Calu3 (cell line): ENCODE measurements around the gene FLT3LG. TPM values are rescaled to one million over a fixed set of nuclear protein-coding genes. Genes with fewer than 3 reads are reported as not detected.

Experiments used
- BruUV-seq: library from RNA; stranded (reverse); fragments of 400-500 nt; replicated peaks from 2 replicates; lab custom pipeline; 2021; lab: Mats Ljungman, UMichigan
- CTCF ChIA-PET: fragments of 300-600 bp; sonication (Branson Sonifier 250); formaldehyde crosslinking; loops from one replicate; lab custom pipeline; 2022; ENCODE audit warnings: antibody characterized with exemption; lab: Charles Lee
- DNase-seq: peaks from one replicate; pipeline ENCODE4 v3.0.0; 2022
- H3K27ac Mint-ChIP-seq: one replicate; pipeline ENCODE4 v1.8.0; 2022; ENCODE audit warnings: mixed read lengths; ENCODE audit not compliant: unreplicated experiment
- H3K27me3 Mint-ChIP-seq: one replicate; pipeline ENCODE4 v1.8.0; 2022; ENCODE audit warnings: mixed read lengths; ENCODE audit not compliant: unreplicated experiment
- H3K36me3 Mint-ChIP-seq: one replicate; pipeline ENCODE4 v1.8.0; 2022; ENCODE audit warnings: mild to moderate bottlenecking, moderate library complexity, mixed read lengths; ENCODE audit not compliant: insufficient read depth, unreplicated experiment
- H3K4me1 Mint-ChIP-seq: one replicate; pipeline ENCODE4 v1.8.0; 2022; ENCODE audit warnings: mild to moderate bottlenecking, low read depth, mixed read lengths; ENCODE audit not compliant: unreplicated experiment
- H3K4me3 Mint-ChIP-seq: one replicate; pipeline ENCODE4 v1.8.0; 2022; ENCODE audit warnings: mild to moderate bottlenecking, low read depth, moderate library complexity, mixed read lengths; ENCODE audit not compliant: unreplicated experiment
- H3K9me3 Mint-ChIP-seq: one replicate; pipeline ENCODE4 v1.8.0; 2022; ENCODE audit warnings: low read depth, mixed read lengths; ENCODE audit not compliant: unreplicated experiment
- intact Hi-C: fragments of 100-400 bp; cut with micrococcal nuclease; formaldehyde crosslinking; loops from one replicate; pipeline ENCODE4 v1.10.0; 2022; ENCODE audit not compliant: unreplicated experiment
- total RNA-seq: library from RNA; stranded (reverse); gene quantifications from 2 replicates; pipeline ENCODE4 v1.2.3, GENCODE V29; 2022
- TF ChIP-seq, protein P1 (sequence below): fragments of 200-600 bp; IDR thresholded peaks from one replicate; pipeline ENCODE4 v1.8.0; 2022; ENCODE audit warnings: antibody characterized with exemption; ENCODE audit not compliant: unreplicated experiment

Gene FLT3LG
- total RNA-seq, 1 experiment from 2014 or later, result 4.8 TPM

DNA sequence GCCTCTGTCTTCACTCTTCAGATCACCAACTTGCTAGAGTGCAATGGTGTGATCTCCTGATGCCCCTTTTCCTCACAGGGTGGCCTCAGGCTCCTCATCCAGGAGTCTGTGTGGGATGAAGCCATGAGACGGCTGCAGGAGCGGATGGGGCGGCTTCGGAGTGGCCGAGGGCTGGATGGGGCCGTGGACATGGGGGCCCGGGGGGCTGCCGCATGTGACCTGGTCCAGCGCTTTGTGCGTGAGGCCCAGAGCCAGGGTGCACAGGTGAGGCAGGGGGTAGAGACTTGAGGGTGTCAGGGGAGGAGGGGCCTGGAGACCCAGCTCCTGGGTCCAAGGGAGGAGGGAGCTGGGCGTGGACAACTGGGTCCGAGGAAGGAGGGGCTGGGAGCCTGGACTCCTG lies 11.5 kb upstream of the FLT3LG start:
- H3K36me3 Mint-ChIP-seq, result peaks cover 5% of the 10 kb centered on the region
- no peak overlapping the region for H3K4me3 Mint-ChIP-seq
- intact Hi-C loops, result no loop called here
- H3K27ac Mint-ChIP-seq, result no peak overlapping the region
- no peaks in the 10 kb centered on the region for H3K27me3 Mint-ChIP-seq
- CTCF ChIA-PET, result no interaction called here
- H3K9me3 Mint-ChIP-seq, result no peaks in the 10 kb centered on the region
- TF ChIP-seq, protein P1, sequence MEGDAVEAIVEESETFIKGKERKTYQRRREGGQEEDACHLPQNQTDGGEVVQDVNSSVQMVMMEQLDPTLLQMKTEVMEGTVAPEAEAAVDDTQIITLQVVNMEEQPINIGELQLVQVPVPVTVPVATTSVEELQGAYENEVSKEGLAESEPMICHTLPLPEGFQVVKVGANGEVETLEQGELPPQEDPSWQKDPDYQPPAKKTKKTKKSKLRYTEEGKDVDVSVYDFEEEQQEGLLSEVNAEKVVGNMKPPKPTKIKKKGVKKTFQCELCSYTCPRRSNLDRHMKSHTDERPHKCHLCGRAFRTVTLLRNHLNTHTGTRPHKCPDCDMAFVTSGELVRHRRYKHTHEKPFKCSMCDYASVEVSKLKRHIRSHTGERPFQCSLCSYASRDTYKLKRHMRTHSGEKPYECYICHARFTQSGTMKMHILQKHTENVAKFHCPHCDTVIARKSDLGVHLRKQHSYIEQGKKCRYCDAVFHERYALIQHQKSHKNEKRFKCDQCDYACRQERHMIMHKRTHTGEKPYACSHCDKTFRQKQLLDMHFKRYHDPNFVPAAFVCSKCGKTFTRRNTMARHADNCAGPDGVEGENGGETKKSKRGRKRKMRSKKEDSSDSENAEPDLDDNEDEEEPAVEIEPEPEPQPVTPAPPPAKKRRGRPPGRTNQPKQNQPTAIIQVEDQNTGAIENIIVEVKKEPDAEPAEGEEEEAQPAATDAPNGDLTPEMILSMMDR, result no peak
- no peak for DNase-seq
- no peaks in the 10 kb centered on the region for H3K4me1 Mint-ChIP-seq
- BruUV-seq, result no TSS peak

DNA sequence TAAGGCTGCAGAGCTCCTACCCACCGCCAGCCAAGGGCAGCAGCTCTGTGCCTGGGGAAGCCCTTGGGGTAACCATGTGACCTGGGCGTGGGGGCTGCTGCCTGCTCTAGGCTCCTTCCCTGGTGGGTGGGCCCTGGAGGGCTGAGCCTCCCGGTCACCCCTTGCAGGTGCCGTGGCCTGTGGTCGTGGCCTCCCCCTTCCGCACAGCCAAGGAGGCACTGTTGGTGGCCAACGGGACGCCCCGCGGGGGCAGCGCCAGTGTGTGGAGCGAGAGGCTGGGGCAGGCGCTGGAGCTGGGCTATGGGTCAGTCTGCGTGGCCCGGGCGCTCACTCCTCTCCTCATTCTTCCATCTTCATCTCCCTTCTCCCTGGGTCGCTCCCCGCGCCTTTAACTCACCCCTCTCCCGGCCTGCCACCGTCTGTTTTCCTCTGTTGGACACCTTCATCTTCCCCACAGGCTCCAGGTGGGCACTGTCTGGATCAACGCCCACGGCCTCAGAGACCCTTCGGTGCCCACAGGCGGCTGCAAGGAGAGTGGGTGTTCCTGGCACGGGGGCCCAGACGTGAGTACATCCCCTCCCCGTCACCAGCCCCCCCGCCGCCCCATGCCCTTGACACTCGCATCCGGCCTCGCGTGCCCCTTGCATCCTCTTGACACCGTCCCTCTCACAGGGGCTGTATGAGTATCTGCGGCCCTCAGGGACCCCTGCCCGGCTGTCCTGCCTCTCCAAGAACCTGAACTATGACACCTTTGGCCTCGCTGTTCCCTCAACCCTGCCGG lies 9.9 kb upstream of the FLT3LG start:
- Mint-ChIP-seq H3K27ac (no peak overlapping the region), H3K4me3 (no peak overlapping the region), H3K4me1 (peaks cover 8% of the 10 kb centered on the region), H3K27me3 (no peaks in the 10 kb centered on the region), H3K36me3 (peaks cover 5% of the 10 kb centered on the region), H3K9me3 (no peaks in the 10 kb centered on the region)
- TF ChIP-seq, protein P1, result no peak
- intact Hi-C loops, result no loop called here
- CTCF ChIA-PET, result no interaction called here
- BruUV-seq, result no TSS peak
- no peak for DNase-seq

DNA sequence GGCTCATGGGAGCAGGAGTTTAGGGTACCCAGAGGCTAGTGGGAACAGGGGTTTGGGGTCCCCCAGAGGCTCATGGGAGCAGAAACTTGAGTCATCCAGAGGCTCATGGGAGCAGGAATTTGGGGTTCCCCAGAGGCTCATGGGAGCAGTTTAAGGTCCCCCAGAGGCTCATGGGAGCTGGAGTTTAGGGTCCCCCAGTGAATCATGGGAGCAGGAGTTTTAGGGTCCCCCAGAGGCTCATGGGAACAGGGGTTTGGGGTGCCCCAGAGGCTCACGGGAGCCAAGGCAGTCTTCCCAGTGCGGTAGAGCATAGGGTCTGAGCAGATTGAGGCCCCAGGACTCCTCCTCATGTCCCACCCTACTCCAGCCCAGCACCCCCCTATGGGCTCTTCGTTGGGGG lies 8.6 kb upstream of the FLT3LG start:
- H3K4me1 Mint-ChIP-seq, result peaks cover 9% of the 10 kb centered on the region
- H3K9me3 Mint-ChIP-seq, result no peaks in the 10 kb centered on the region
- peaks cover 5% of the 10 kb centered on the region for H3K36me3 Mint-ChIP-seq
- no peak for DNase-seq
- no peak overlapping the region for H3K4me3 Mint-ChIP-seq
- intact Hi-C loops, result no loop called here
- CTCF ChIA-PET, result no interaction called here
- no peak overlapping the region for H3K27ac Mint-ChIP-seq
- BruUV-seq, result no TSS peak
- no peaks in the 10 kb centered on the region for H3K27me3 Mint-ChIP-seq
- TF ChIP-seq, protein P1, result no peak

DNA sequence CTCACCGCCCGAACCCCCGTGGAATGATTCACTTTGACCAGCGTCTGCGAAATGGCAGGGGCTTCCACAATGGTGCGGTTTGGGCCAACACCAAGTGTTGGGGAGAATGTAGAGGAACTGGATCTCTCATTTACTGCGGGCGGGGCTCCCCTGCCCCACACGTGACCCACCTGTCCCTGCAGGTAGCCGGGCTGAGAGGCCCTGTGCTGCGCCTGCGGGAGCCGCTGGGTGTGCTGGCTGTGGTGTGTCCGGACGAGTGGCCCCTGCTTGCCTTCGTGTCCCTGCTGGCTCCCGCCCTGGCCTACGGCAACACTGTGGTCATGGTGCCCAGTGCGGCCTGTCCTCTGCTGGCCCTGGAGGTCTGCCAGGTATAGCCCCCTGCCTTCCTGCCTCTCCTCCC lies 5.8 kb upstream of the FLT3LG start:
- CTCF ChIA-PET, result interaction anchor here (0.7 kb wide), 1 partner anchor 22 kb away, joined by 3 read pairs; no protein-coding TSS in a partner anchor
- H3K36me3 Mint-ChIP-seq, result peaks cover 5% of the 10 kb centered on the region
- no peaks in the 10 kb centered on the region for H3K27me3 Mint-ChIP-seq
- H3K9me3 Mint-ChIP-seq, result no peaks in the 10 kb centered on the region
- intact Hi-C loops, result no loop called here
- DNase-seq, result no peak
- H3K4me1 Mint-ChIP-seq, result peaks cover 9% of the 10 kb centered on the region
- no peak overlapping the region for H3K4me3 Mint-ChIP-seq
- TF ChIP-seq, protein P1, result no peak
- H3K27ac Mint-ChIP-seq, result no peak overlapping the region
- BruUV-seq, result no TSS peak
